Prostate gland (tissue), 2 donors: ENCODE results near the gene CKAP5.
"Not testable (repeated sequence)": the region's sequence is repeated elsewhere in the genome, so short reads cannot be mapped to it uniquely, and the experiment has no call there.

Source experiments
- CTCF ChIP-seq, 4 experiments: fragments of 200-600 bp in 2 of 4; fragments of 450-650 bp in 2 of 4; sonication (generic) in 2 of 4; IDR thresholded peaks; 1 replicate in 3 of 4; 2 replicates in 1 of 4; pipeline ENCODE4 v1.5.1; 2016 to 2019; ENCODE audit warnings: antibody characterized with exemption in 4 of 4, mild to moderate bottlenecking in 2 of 4, moderate library complexity in 2 of 4
- POLR2A ChIP-seq: fragments of 450-650 bp; IDR thresholded peaks from one replicate; pipeline ENCODE4 v1.6.1; 2016; ENCODE audit warnings: antibody characterized with exemption, mild to moderate bottlenecking
- POLR2AphosphoS5 ChIP-seq: sonication (generic); formaldehyde crosslinking; IDR thresholded peaks from one replicate; pipeline ENCODE4 v1.6.1; 2017; ENCODE audit warnings: antibody characterized with exemption

- TF ChIP-seq CTCF (IDR thresholded peaks at IDR 0.05); POLR2A; POLR2AphosphoS5: not testable (repeated sequence)
Observed at GRCh38 chr11:46709351-46709750, 136.7 kb downstream of the CKAP5 start.
